Vagina (tissue), 2 donors: ENCODE results near the gene PCGF3. TPM values are rescaled to one million over a fixed set of nuclear protein-coding genes. Genes with fewer than 3 reads are reported as not detected.

Experiments used
- DNase-seq, 2 donors: peaks; one replicate each; pipeline ENCODE4 v3.0.0-alpha.2; 2017; ENCODE audit errors: extremely low spot score in 2 of 2
- H3K27ac ChIP-seq: fragments of 200-600 bp; sonication (generic); one replicate; pipeline ENCODE4 v1.5.1; 2019
- H3K27me3 ChIP-seq: fragments of 200-600 bp; sonication (generic); one replicate; pipeline ENCODE4 v1.5.1; 2019
- H3K36me3 ChIP-seq, 2 donors: fragments of 200-600 bp; sonication (generic); one replicate each; pipeline ENCODE4 v1.5.1; 2017 to 2019
- H3K4me1 ChIP-seq: fragments of 200-600 bp; sonication (generic); one replicate; pipeline ENCODE4 v1.5.1; 2019
- H3K4me3 ChIP-seq, 2 donors: fragments of 200-600 bp; sonication (generic); 1 replicate in 1 of 2; 2 replicates in 1 of 2; pipeline ENCODE4 v1.5.1; 2016 to 2019
- H3K9me3 ChIP-seq: fragments of 200-600 bp; sonication (generic); one replicate; pipeline ENCODE4 v1.5.1; 2019
- CTCF ChIP-seq, 3 experiments: fragments of 450-650 bp in 2 of 3; fragments of 200-600 bp in 1 of 3; sonication (generic) in 1 of 3; IDR thresholded peaks; one replicate each; pipeline ENCODE4 v1.5.1; 2017 to 2019; ENCODE audit warnings: antibody characterized with exemption in 3 of 3, mild to moderate bottlenecking in 2 of 3, moderate library complexity in 2 of 3
- POLR2A ChIP-seq, 2 donors: fragments of 450-650 bp; IDR thresholded peaks; one replicate each; pipeline ENCODE4 v1.6.1; 2017; ENCODE audit warnings: antibody characterized with exemption in 2 of 2, mild to moderate bottlenecking in 2 of 2, moderate library complexity in 2 of 2
- POLR2AphosphoS5 ChIP-seq, 2 donors: sonication (generic); formaldehyde crosslinking; IDR thresholded peaks; one replicate each; pipeline ENCODE4 v1.9.0; 2017; ENCODE audit warnings: antibody characterized with exemption in 2 of 2, mild to moderate bottlenecking in 2 of 2, low read depth in 1 of 2; ENCODE audit not compliant: insufficient read depth in 1 of 2
- intact Hi-C: fragments of 100-400 bp; cut with DNase I; formaldehyde crosslinking; loops from one replicate; pipeline ENCODE4 v1.15.1; 2023
- total RNA-seq: library from RNA; depleted of rRNA; stranded (reverse); fragments of >200 nt; gene quantifications from one replicate; pipeline ENCODE4 v1.2.3, GENCODE V29; 2016

Gene PCGF3
- total RNA-seq, 1 donor from 2014 or later = 64.8 TPM

GRCh38 chr4:813900-814299 is 108.3 kb downstream of the PCGF3 start:
- DNase-seq = no peak
- intact Hi-C loops = no loop called here
- no peaks in the 10 kb centered on the region for H3K27me3 ChIP-seq

GRCh38 chr4:814312-814850 is 108.7 kb downstream of the PCGF3 start:
- Histone ChIP-seq H3K27ac (no peak overlapping the region), H3K9me3 (no peaks in the 10 kb centered on the region), H3K4me3 (no peak overlapping the region), H3K36me3 (no peaks in the 10 kb centered on the region), H3K4me1 (no peaks in the 10 kb centered on the region), H3K27me3 (no peaks in the 10 kb centered on the region)
- intact Hi-C loops = no loop called here
- DNase-seq = no peak
- TF ChIP-seq CTCF (IDR thresholded peaks at IDR 0.05) (no peak), POLR2AphosphoS5 (IDR thresholded peaks at IDR 0.05; ENCODE audit: insufficient read depth in 1 of 2, low read depth in 1 of 2) (no peak), POLR2A (IDR thresholded peaks at IDR 0.05) (no peak)

More at GRCh38 chr4:813900-814299, 108.3 kb downstream of the PCGF3 start:
- Histone ChIP-seq H3K27ac (no peak overlapping the region), H3K36me3 (no peaks in the 10 kb centered on the region), H3K9me3 (no peaks in the 10 kb centered on the region), H3K4me1 (no peaks in the 10 kb centered on the region), H3K4me3 (no peak overlapping the region)
- TF ChIP-seq POLR2A (IDR thresholded peaks at IDR 0.05) (no peak), CTCF (IDR thresholded peaks at IDR 0.05) (no peak), POLR2AphosphoS5 (IDR thresholded peaks at IDR 0.05; ENCODE audit: insufficient read depth in 1 of 2, low read depth in 1 of 2) (no peak)

- intact Hi-C loops = no loop called here
- no peak overlapping the region for H3K27ac ChIP-seq
- H3K27me3 ChIP-seq = no peaks in the 10 kb centered on the region
- no peaks in the 10 kb centered on the region for H3K4me1 ChIP-seq
- DNase-seq = no peak
- no peaks in the 10 kb centered on the region for H3K36me3 ChIP-seq
- no peak overlapping the region for H3K4me3 ChIP-seq
- H3K9me3 ChIP-seq = no peaks in the 10 kb centered on the region
- TF ChIP-seq CTCF (IDR thresholded peaks at IDR 0.05) (no peak), POLR2A (IDR thresholded peaks at IDR 0.05) (no peak), POLR2AphosphoS5 (IDR thresholded peaks at IDR 0.05; ENCODE audit: insufficient read depth in 1 of 2, low read depth in 1 of 2) (no peak)
Observed at GRCh38 chr4:815464-816146, 110.0 kb downstream of the PCGF3 start.

GRCh38 chr4:818106-818921 is 112.7 kb downstream of the PCGF3 start:
- DNase-seq = no peak
- intact Hi-C loops = no loop called here
- Histone ChIP-seq H3K4me3 (no peak overlapping the region), H3K9me3 (no peaks in the 10 kb centered on the region), H3K36me3 (no peaks in the 10 kb centered on the region), H3K4me1 (no peaks in the 10 kb centered on the region), H3K27ac (no peak overlapping the region), H3K27me3 (peaks cover 3% of the 10 kb centered on the region)
- TF ChIP-seq POLR2A (IDR thresholded peaks at IDR 0.05) (no peak), CTCF (IDR thresholded peaks at IDR 0.05) (no peak), POLR2AphosphoS5 (IDR thresholded peaks at IDR 0.05; ENCODE audit: insufficient read depth in 1 of 2, low read depth in 1 of 2) (no peak)
